ENCODE data around the gene TSPAN7. TPM values are rescaled to one million over a fixed set of nuclear protein-coding genes. Genes with fewer than 3 reads are reported as not detected.
A peak's percentile ranks its signal among the peaks of the same experiment; 100 is the strongest.

Gene TSPAN7
- total and polyA plus RNA-seq, 2 donors (not counting 3 experiments of a cell fraction or from before 2014, with no cell fraction given): 3.2 to 5.2 TPM

GRCh38 chrX:38654302-38654701 lies 93.0 kb downstream of the TSPAN7 start:
- Histone ChIP-seq H3K79me2 (ENCODE audit: control insufficient read depth, insufficient read depth, low read length) (no peaks in the 10 kb centered on the region), H2AFZ (ENCODE audit: low read depth, low read length) (no peak overlapping the region), H4K20me1 (replicated peaks; ENCODE audit: control insufficient read depth, extremely low read depth, insufficient read depth, low read length) (no peaks in the 10 kb centered on the region), H3K36me3 (ENCODE audit: control insufficient read depth in 2 of 2, extremely low read depth in 1 of 2, insufficient read depth in 2 of 2, low read length in 2 of 2) (no peaks in the 10 kb centered on the region), H3K4me2 (ENCODE audit: insufficient read depth, low read length) (no peak overlapping the region), H3K4me3 (replicated peaks in 1 of 3; ENCODE audit: insufficient read depth in 1 of 3, low read depth in 1 of 3, low read length in 3 of 3) (no peak overlapping the region), H3K9me3 (replicated peaks; ENCODE audit: control insufficient read depth, insufficient read depth, low read length) (no peaks in the 10 kb centered on the region), H3K27ac (ENCODE audit: insufficient read depth, low read depth, low read length) (no peak overlapping the region), H3K27me3 (ENCODE audit: control insufficient read depth in 2 of 2, insufficient read depth in 2 of 2, low read length in 2 of 2) (no peaks in the 10 kb centered on the region), H3K9ac (replicated peaks; ENCODE audit: extremely low read depth, insufficient read depth, low read length) (no peak overlapping the region), H3K9me1 (replicated peaks; ENCODE audit: control insufficient read depth, extremely low read depth, insufficient read depth, low read length) (no peaks in the 10 kb centered on the region), H3K4me1 (ENCODE audit: control insufficient read depth, extremely low read depth, insufficient read depth, low read length) (no peaks in the 10 kb centered on the region)
- peak; percentile 34 to 37 for TF ChIP-seq CTCF (IDR thresholded peaks at IDR 0.05; ENCODE audit: extremely low read depth in 1 of 2, insufficient read depth in 1 of 2, low read depth in 1 of 2, low read length in 2 of 2)
- no peak for TF ChIP-seq FOS (IDR thresholded peaks at IDR 0.05; ENCODE audit: borderline replicate concordance, insufficient read depth, low read length)
- ChIA-PET POLR2A (no interaction called here), CTCF (interaction anchor here (0.6 to 1.9 kb wide), 8 partner anchors 11 to 351 kb away, joined by 3 to 34 read pairs (median 4); no protein-coding TSS in a partner anchor)
- intact Hi-C loops (cut with micrococcal nuclease): loop anchor here (1.0 to 5.0 kb wide), 4 partner anchors 27 to 392 kb away; no protein-coding TSS in a partner anchor
- dilution Hi-C loops (cut with MboI; ENCODE audit: extremely low pct_ligation_motif_present, low sequenced_read_pairs): no loop called here
- no TSS peak for BruUV-seq (replicated peaks)
- DNase-seq (ENCODE audit: low read depth, low spot score) (peak; percentile 43), FAIRE-seq (peak; percentile 65)

- Histone ChIP-seq H2AFZ (ENCODE audit: low read depth, low read length) (no peak overlapping the region), H3K27me3 (ENCODE audit: control insufficient read depth in 2 of 2, insufficient read depth in 2 of 2, low read length in 2 of 2) (no peaks in the 10 kb centered on the region), H3K9ac (replicated peaks; ENCODE audit: extremely low read depth, insufficient read depth, low read length) (no peak overlapping the region), H3K9me3 (replicated peaks; ENCODE audit: control insufficient read depth, insufficient read depth, low read length) (no peaks in the 10 kb centered on the region), H3K27ac (ENCODE audit: insufficient read depth, low read depth, low read length) (no peak overlapping the region), H3K4me2 (ENCODE audit: insufficient read depth, low read length) (no peak overlapping the region), H3K4me1 (ENCODE audit: control insufficient read depth, extremely low read depth, insufficient read depth, low read length) (no peaks in the 10 kb centered on the region), H3K36me3 (ENCODE audit: control insufficient read depth in 2 of 2, extremely low read depth in 1 of 2, insufficient read depth in 2 of 2, low read length in 2 of 2) (no peaks in the 10 kb centered on the region), H3K9me1 (replicated peaks; ENCODE audit: control insufficient read depth, extremely low read depth, insufficient read depth, low read length) (no peaks in the 10 kb centered on the region), H3K79me2 (ENCODE audit: control insufficient read depth, insufficient read depth, low read length) (no peaks in the 10 kb centered on the region), H3K4me3 (replicated peaks in 1 of 3; ENCODE audit: insufficient read depth in 1 of 3, low read depth in 1 of 3, low read length in 3 of 3) (no peak overlapping the region), H4K20me1 (replicated peaks; ENCODE audit: control insufficient read depth, extremely low read depth, insufficient read depth, low read length) (no peaks in the 10 kb centered on the region)
- dilution Hi-C loops (cut with MboI; ENCODE audit: extremely low pct_ligation_motif_present, low sequenced_read_pairs) (no loop called here), intact Hi-C loops (cut with micrococcal nuclease) (no loop called here)
- no peak for TF ChIP-seq CTCF (IDR thresholded peaks at IDR 0.05; ENCODE audit: extremely low read depth in 1 of 2, insufficient read depth in 1 of 2, low read depth in 1 of 2, low read length in 2 of 2)
- TF ChIP-seq FOS (IDR thresholded peaks at IDR 0.05; ENCODE audit: borderline replicate concordance, insufficient read depth, low read length): no peak
- TF ChIP-seq MAX (IDR thresholded peaks at IDR 0.05; ENCODE audit: insufficient read depth, insufficient read length): no peak
- no peak for TF ChIP-seq GATA2 (IDR thresholded peaks at IDR 0.05; ENCODE audit: insufficient read depth, insufficient read length, low read depth, low read length)
- TF ChIP-seq POLR2AphosphoS5 (IDR thresholded peaks at IDR 0.05; ENCODE audit: insufficient read depth, low read depth, low read length): no peak
- no peak for TF ChIP-seq POLR2A (IDR thresholded peaks at IDR 0.05; ENCODE audit: low read depth, low read length)
- no peak for TF ChIP-seq MYC (IDR thresholded peaks at IDR 0.05; ENCODE audit: low read depth, low read length)
- no peak for TF ChIP-seq JUN (IDR thresholded peaks at IDR 0.05; ENCODE audit: borderline replicate concordance, insufficient read depth, insufficient read length, low read depth)
- no peak for TF ChIP-seq EZH2 (IDR thresholded peaks at IDR 0.05; ENCODE audit: borderline replicate concordance, low read depth, low read length, severe bottlenecking)
- no peak for DNase-seq (ENCODE audit: low read depth, low spot score)
- FAIRE-seq: no peak
- CTCF ChIA-PET: interaction anchor here (1.3 to 2.8 kb wide), 4 partner anchors 9 to 321 kb away, joined by 3 to 14 read pairs (median 8); no protein-coding TSS in a partner anchor
- BruUV-seq (replicated peaks): no TSS peak
- POLR2A ChIA-PET: no interaction called here
These were observed 95.1 kb downstream of the TSPAN7 start for GRCh38 chrX:38656350-38656915.
